IPS-18a (cell line): ENCODE data around the gene DSCAML1.

ENCODE experiments used
- H3K27ac ChIP-seq: one replicate; pipeline ENCODE4 v1.5.1; 2013; ENCODE audit warnings: low read length
- H3K27me3 ChIP-seq: one replicate; pipeline ENCODE4 v1.6.1; 2013; ENCODE audit warnings: mild to moderate bottlenecking, low read length; ENCODE audit not compliant: control insufficient read depth, insufficient read depth
- H3K36me3 ChIP-seq: one replicate; pipeline ENCODE4 v1.6.1; 2013; ENCODE audit warnings: low read depth, low read length; ENCODE audit not compliant: control insufficient read depth
- H3K4me1 ChIP-seq: one replicate; pipeline ENCODE4 v1.6.1; 2013; ENCODE audit warnings: low read depth, low read length; ENCODE audit not compliant: control insufficient read depth
- H3K4me3 ChIP-seq: one replicate; pipeline ENCODE4 v1.5.1; 2013; ENCODE audit warnings: low read length
- H3K9ac ChIP-seq: one replicate; pipeline ENCODE4 v1.6.1; 2013; ENCODE audit warnings: mild to moderate bottlenecking, low read length, moderate library complexity
- H3K9me3 ChIP-seq: one replicate; pipeline ENCODE4 v1.6.1; 2013; ENCODE audit warnings: low read depth, low read length; ENCODE audit not compliant: control insufficient read depth

The DSCAML1 gene

DNA sequence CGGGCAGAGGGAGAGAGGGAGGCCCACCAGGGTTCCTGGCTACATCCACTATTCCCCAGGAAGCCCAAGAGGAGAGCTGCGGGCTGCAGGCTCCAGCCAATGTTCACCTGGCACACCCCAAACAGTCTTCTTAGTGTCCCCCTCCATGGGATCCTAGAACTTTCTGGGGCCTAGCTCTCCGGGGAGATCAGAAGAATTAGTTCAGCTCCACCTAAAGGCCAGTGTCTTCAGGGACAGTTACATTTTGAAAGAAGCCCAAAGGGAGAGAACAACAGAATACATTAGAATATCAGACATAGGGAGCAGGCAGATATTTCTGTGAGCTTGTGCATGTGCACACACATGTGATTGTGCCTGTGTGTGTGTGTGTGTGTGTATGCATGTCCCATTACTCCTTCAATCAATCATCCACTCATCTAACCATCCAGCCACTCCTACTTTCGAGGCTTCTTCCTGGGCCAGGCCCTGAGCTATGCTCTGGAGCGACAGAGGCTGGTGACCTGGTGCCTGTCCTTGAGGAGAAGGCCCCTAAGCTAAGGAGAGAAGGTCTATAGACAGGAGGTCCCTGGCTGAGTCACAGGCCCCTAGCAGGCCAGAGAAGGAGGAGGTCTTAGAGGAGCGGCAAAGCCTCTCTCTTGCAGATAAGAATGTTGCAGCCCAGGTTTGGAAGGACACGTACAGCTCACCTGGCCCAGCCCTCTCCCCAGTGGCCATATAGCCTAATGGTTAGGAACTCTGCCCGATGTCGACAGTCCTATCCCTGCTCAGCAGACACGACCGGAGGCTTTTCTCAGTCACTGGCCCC, 165.5 kb downstream of the DSCAML1 start:
- no peaks in the 10 kb centered on the region for H3K4me1 ChIP-seq
- H3K27ac ChIP-seq: no peak overlapping the region
- no peaks in the 10 kb centered on the region for H3K36me3 ChIP-seq
- no peaks in the 10 kb centered on the region for H3K27me3 ChIP-seq
- no peaks in the 10 kb centered on the region for H3K9me3 ChIP-seq
- H3K9ac ChIP-seq: no peak overlapping the region
- no peak overlapping the region for H3K4me3 ChIP-seq

DNA sequence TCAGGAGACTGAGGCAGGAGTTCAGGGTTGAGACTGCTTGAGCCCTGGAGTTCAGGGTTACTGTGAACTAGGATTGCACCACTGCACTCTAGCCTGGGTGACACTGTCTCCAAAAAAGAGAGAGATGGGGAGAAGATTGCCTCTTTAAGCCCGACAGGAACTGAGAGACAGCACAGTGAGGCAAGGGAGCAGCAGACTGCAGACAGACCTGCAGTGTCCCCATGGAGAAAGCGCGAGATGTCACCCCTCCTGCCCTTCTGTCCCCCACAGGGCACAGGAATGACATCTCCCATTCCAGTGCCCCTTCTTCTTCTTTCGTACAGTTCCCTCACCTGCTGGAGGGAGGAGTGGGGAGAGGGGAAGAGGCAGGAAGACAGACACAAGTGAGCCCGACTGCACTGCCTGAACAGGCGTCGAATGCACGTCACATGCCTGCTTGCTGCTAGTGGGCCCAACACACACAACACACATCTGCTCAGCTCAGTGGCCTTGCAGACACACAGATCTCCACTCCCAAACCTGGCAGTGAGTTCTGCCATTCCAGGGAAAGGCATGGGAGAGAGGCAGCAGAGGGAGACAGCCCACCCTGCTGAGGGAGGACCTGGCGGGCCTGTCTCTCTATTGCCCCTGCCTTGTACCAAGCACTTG, 167.0 kb downstream of the DSCAML1 start:
- H3K4me1 ChIP-seq: no peaks in the 10 kb centered on the region
- no peak overlapping the region for H3K27ac ChIP-seq
- H3K9ac ChIP-seq: no peak overlapping the region
- no peaks in the 10 kb centered on the region for H3K9me3 ChIP-seq
- H3K4me3 ChIP-seq: no peak overlapping the region
- no peaks in the 10 kb centered on the region for H3K27me3 ChIP-seq
- H3K36me3 ChIP-seq: no peaks in the 10 kb centered on the region

DNA sequence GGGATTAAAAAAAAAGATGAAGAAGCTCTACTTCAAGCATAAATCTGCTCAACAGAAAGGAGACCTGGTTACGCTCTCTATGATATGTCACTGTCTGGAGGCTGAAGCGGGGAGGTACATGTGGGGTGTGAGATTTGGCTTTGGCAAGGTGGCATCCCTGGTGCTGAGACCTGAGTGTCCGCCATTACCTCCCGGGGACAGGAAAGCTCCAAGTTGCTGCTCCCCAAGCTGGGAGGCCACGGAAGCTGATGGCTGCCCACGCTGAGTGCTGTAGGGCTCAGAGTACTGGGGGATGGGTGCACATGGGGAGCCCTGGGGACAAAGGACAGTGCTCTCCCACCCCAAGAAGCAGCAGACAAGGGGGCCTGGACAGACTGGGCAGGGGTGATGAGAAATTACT, 167.9 kb downstream of the DSCAML1 start:
- no peaks in the 10 kb centered on the region for H3K36me3 ChIP-seq
- H3K9ac ChIP-seq: no peak overlapping the region
- no peak overlapping the region for H3K4me3 ChIP-seq
- no peak overlapping the region for H3K27ac ChIP-seq
- no peaks in the 10 kb centered on the region for H3K27me3 ChIP-seq
- no peaks in the 10 kb centered on the region for H3K4me1 ChIP-seq
- H3K9me3 ChIP-seq: no peaks in the 10 kb centered on the region

DNA sequence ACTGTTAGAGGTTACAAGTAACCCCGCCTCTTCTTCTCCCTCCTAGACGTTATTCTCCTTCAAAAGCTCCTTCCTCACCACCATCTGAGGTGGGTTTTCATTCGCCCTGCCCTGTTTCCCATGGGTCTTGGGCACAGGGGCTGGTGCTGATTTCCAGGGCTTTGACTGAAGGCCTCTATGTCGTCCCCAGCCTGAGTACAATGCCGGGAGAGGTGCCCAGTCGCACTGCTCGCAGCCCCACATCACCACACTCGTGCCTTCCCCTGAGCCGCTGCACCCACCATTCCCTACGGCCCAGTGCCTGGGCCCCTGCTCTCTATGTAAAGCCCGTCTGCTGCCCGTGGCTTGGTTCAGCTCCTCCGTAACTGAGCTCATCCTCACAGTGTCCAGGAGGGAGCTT, 169.8 kb downstream of the DSCAML1 start:
- Histone ChIP-seq H3K27me3 (no peaks in the 10 kb centered on the region), H3K9ac (no peak overlapping the region), H3K4me3 (no peak overlapping the region)

DNA sequence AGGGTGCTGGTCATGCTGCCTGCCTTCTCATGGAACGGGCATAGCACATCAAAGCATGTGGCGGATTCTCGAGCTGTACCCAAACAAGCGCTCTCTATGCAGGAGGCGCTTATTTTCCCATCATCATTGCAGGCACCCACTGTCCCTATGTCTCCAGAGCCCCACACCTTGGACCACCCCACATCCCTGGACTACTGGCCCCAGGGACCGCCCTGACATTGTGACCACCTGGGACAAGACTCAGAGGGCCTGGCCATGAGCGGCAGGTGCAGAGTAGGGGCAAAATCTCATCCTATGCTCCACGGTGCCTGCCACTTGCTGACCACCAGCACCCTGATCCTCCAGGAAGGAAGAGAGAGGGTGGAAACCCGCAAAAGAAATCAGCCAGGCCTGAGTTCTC, 170.4 kb downstream of the DSCAML1 start:
- Histone ChIP-seq H3K36me3 (no peaks in the 10 kb centered on the region), H3K4me1 (no peaks in the 10 kb centered on the region), H3K4me3 (no peak overlapping the region), H3K9me3 (peaks cover under 1% of the 10 kb centered on the region), H3K9ac (no peak overlapping the region), H3K27ac (no peak overlapping the region), H3K27me3 (no peaks in the 10 kb centered on the region)

More for the DNA sequence above, 169.8 kb downstream of the DSCAML1 start:
- Histone ChIP-seq H3K9me3 (no peaks in the 10 kb centered on the region), H3K36me3 (no peaks in the 10 kb centered on the region), H3K4me1 (no peaks in the 10 kb centered on the region), H3K27ac (no peak overlapping the region)

DNA sequence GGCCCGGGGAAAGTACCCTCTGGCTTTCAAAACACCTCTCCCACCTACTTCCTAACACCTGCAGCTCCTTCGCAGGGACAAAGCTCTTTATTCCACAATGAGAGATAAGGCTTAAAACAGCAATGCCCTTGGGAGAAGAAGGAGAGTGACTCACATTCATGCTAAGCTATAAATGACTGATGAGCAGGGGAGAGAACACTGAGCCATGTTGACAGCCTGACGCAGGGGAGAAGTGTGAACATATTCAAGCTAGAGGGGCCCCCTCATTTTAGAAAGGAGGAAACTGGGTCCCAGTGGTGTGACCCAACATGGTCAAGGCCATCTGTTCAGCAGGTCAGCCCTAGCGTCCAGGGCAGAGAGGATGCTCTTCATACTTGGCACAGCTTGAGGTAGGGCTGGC, 171.8 kb downstream of the DSCAML1 start:
- H3K4me3 ChIP-seq: no peak overlapping the region
- H3K27ac ChIP-seq: no peak overlapping the region
- no peaks in the 10 kb centered on the region for H3K27me3 ChIP-seq

DNA sequence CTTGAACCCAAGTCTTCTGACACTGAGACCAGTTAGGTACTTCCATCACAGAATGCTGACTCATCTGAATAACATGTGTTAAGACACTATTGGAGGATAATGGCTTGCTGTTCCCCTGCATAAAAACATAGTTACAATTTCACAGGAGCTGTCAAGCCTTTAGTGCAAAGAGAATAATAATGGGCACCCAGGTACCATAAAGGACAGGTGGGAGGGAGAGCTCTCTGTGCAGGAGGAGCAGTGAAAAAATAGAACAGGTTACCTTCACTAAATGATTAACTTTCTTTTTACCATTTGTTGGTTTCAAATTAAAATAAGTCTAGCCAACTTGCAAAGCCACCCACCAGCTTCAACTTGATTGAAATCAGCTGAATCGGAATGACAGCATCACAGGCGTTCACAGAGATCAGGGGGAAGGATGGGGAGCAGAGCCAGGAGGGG, 173.2 kb downstream of the DSCAML1 start:
- Histone ChIP-seq H3K9me3 (peaks cover 4% of the 10 kb centered on the region), H3K27ac (no peak overlapping the region), H3K36me3 (no peaks in the 10 kb centered on the region), H3K9ac (no peak overlapping the region), H3K4me3 (no peak overlapping the region), H3K27me3 (no peaks in the 10 kb centered on the region), H3K4me1 (no peaks in the 10 kb centered on the region)

More for the DNA sequence above, 171.8 kb downstream of the DSCAML1 start:
- no peaks in the 10 kb centered on the region for H3K4me1 ChIP-seq
- no peak overlapping the region for H3K9ac ChIP-seq
- no peaks in the 10 kb centered on the region for H3K36me3 ChIP-seq
- H3K9me3 ChIP-seq: peaks cover 4% of the 10 kb centered on the region

DNA sequence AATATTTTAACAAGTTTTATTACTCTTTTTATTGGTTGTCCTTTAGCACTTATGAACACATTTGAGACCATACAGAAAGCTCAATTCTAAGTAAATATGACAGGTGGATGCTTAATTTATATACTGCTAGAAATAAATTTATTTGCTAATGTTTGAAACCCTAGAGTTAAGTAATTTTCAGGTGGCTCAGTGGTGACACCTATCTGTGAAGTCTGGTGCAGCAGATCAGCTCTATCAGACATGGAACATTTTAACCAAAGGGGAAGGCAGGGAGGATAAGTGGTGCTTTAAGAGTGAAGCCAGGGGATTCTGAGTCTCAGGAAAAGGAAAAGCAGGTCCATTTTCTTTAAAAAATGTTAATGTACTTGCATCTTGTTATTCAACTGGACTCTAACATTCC, 175.8 kb downstream of the DSCAML1 start:
- no peak overlapping the region for H3K9ac ChIP-seq
- H3K27me3 ChIP-seq: no peaks in the 10 kb centered on the region
- peaks cover 4% of the 10 kb centered on the region for H3K9me3 ChIP-seq
- H3K27ac ChIP-seq: no peak overlapping the region
- no peak overlapping the region for H3K4me3 ChIP-seq
- H3K4me1 ChIP-seq: no peaks in the 10 kb centered on the region
- H3K36me3 ChIP-seq: no peaks in the 10 kb centered on the region

DNA sequence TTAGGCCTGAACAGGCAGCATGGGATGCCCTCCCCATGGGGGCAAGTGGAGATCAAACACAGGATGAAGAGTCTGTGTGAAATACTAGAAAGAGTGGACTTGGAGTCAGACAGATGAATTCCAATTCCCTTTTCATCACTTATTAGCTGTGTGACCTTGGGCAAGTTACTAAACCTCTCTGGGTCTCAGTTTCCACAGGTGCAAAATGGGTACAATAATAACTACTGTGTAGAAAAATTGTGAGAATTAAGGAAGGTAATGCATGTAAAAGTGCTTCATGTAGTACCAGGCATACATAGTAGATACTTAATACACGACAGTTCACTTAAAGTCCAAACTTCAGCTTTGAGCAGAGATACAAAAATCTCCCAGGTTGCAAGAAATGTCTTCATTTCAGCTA, 176.4 kb downstream of the DSCAML1 start:
- no peaks in the 10 kb centered on the region for H3K4me1 ChIP-seq
- peaks cover 4% of the 10 kb centered on the region for H3K9me3 ChIP-seq
- no peaks in the 10 kb centered on the region for H3K36me3 ChIP-seq
- H3K9ac ChIP-seq: no peak overlapping the region
- no peaks in the 10 kb centered on the region for H3K27me3 ChIP-seq
- no peak overlapping the region for H3K27ac ChIP-seq
- H3K4me3 ChIP-seq: no peak overlapping the region

DNA sequence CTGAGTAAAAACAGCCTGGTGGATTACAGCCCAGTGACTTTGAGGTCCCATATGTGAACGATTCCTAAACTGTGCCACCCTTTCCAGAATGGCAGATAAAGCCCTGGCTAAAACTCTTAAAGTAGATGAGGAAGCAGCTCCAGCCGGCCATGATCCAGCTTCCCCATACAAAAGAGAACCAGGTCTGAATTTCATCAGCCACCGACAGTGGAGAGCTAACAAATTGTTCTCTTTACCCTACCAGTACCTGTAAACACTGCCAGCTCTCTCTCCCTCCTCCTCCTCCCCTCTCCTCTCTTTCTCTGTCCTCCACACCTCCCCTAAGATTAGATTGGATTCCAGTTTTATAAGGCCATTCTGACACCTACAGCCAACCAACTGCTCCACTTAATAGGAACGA, 176.9 kb downstream of the DSCAML1 start:
- no peaks in the 10 kb centered on the region for H3K36me3 ChIP-seq
- no peak overlapping the region for H3K27ac ChIP-seq
- H3K4me1 ChIP-seq: no peaks in the 10 kb centered on the region
- H3K9me3 ChIP-seq: peaks cover 4% of the 10 kb centered on the region
- H3K4me3 ChIP-seq: no peak overlapping the region
- no peak overlapping the region for H3K9ac ChIP-seq
- H3K27me3 ChIP-seq: no peaks in the 10 kb centered on the region

DNA sequence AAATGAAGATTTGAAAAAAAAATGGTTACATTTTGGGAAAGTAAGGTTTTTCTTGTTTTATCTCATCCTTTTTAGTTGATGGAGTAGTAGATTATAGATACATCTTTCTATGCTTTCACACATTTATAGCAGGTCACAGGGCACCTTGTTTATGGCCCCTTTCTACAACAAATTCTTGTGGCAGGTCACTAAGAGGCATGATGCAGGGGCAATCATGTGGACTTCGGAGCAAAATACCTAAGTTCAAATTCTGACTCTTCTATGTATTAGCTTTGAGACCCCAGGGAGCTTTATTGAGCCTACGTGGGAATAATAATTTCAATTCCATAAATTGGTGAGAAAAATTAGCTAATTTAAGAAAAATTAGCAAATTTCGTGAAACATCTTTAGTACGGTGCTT, 177.4 kb downstream of the DSCAML1 start:
- no peaks in the 10 kb centered on the region for H3K4me1 ChIP-seq
- no peak overlapping the region for H3K4me3 ChIP-seq
- no peak overlapping the region for H3K27ac ChIP-seq
- no peaks in the 10 kb centered on the region for H3K27me3 ChIP-seq
- peaks cover 4% of the 10 kb centered on the region for H3K9me3 ChIP-seq
- no peaks in the 10 kb centered on the region for H3K36me3 ChIP-seq
- H3K9ac ChIP-seq: no peak overlapping the region

DNA sequence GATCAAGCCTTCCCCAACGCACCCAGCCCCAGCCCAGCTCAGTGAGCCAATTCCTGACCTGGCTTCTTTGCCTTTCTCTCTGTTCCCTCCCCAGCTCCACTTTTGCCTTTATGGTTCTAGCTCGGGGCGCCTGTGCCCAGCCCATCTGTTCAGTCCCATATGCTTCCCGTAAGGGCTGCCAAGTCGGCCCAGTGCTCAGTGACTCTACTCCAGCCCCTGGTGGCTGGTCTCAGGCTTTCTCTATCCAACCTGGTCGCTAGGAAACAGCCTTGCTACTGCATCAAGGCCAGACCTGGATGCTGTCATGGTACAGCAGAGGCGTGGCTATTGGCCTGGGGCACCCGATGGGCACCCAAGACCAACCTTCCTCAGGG, 178.0 kb downstream of the DSCAML1 start:
- peaks cover 7% of the 10 kb centered on the region for H3K4me1 ChIP-seq
- H3K36me3 ChIP-seq: no peaks in the 10 kb centered on the region
- peaks cover 4% of the 10 kb centered on the region for H3K9me3 ChIP-seq
- H3K4me3 ChIP-seq: no peak overlapping the region
- no peaks in the 10 kb centered on the region for H3K27me3 ChIP-seq
- no peak overlapping the region for H3K9ac ChIP-seq
- no peak overlapping the region for H3K27ac ChIP-seq
